HCT116 (cell line): ENCODE results near the gene UCN. TPM values are rescaled to one million over a fixed set of nuclear protein-coding genes. Genes with fewer than 3 reads are reported as not detected.
A peak's percentile ranks its signal among the peaks of the same experiment; 100 is the strongest.

Experiments used
- ATAC-seq: fragments of 200-7000 bp; cut with Tn5 transposase; 2 replicates; pipeline ENCODE4 v1.9.1; 2020; ENCODE audit warnings: mild to moderate bottlenecking, moderate library complexity
- BruUV-seq: library from RNA; stranded (reverse); fragments of 400-500 nt; replicated peaks from 2 replicates; lab custom pipeline; 2021; lab: Mats Ljungman, UMichigan
- CTCF ChIA-PET: fragments of 300-600 bp; sonication (Branson Sonifier 250); formaldehyde crosslinking; loops from one replicate; lab custom pipeline; 2021; ENCODE audit warnings: antibody characterized with exemption; lab: Charles Lee
- POLR2A ChIA-PET: fragments of 300-600, 350-600 bp; sonication (Branson Sonifier 250); formaldehyde crosslinking; loops from one replicate; lab custom pipeline; 2021; ENCODE audit warnings: antibody characterized with exemption; lab: Charles Lee
- RAD21 ChIA-PET, 2 experiments: fragments of 300-600 bp; sonication (Branson Sonifier 250); formaldehyde crosslinking; loops; one replicate each; lab custom pipeline; 2023; ENCODE audit warnings: low total read pairs in 2 of 2; ENCODE audit not compliant: uncharacterized antibody in 2 of 2, unreplicated experiment in 2 of 2, low non-redundant PET in 1 of 2; lab: Charles Lee
- DNase-seq: peaks from one replicate; pipeline ENCODE4 v3.0.0-alpha.2; 2010; ENCODE audit warnings: low read depth, low spot score
- H2AFZ ChIP-seq: fragments of 200-600 bp; shearing (Covaris generic), sonication (generic); 2 replicates; pipeline ENCODE4 v1.6.1; 2017; ENCODE audit warnings: low read depth, mixed run types, mixed read lengths, antibody characterized with exemption, low read length; ENCODE audit not compliant: poor library complexity, severe bottlenecking
- H3K27ac ChIP-seq: 2 replicates; pipeline ENCODE4 v1.5.1; 2012; ENCODE audit warnings: low read depth, low read length
- H3K27me3 ChIP-seq: fragments of 200-600 bp; sonication (generic); 2 replicates; pipeline ENCODE4 v1.6.1; 2016; ENCODE audit warnings: mixed run types, low read length, mixed read lengths; ENCODE audit not compliant: insufficient read depth
- H3K36me3 ChIP-seq, 2 experiments: fragments of 200-500 bp in 1 of 2; fragments of 200-600 bp in 1 of 2; sonication (Bioruptor generic) in 1 of 2; sonication (generic) in 1 of 2; 2 replicates each; pipeline versions ENCODE4 v1.5.1 to v1.6.1; 2014 to 2016; ENCODE audit warnings: low read length in 2 of 2, inconsistent platforms in 1 of 2, mixed read lengths in 1 of 2, mixed run types in 1 of 2; ENCODE audit not compliant: insufficient read depth in 2 of 2, control insufficient read depth in 1 of 2
- H3K4me1 ChIP-seq, 2 experiments: fragments of 200-600 bp in 1 of 2; sonication (generic) in 1 of 2; 2 replicates each; pipeline versions ENCODE4 v1.5.1 to v1.6.1; 2012 to 2017; ENCODE audit warnings: low read length in 2 of 2, inconsistent platforms in 1 of 2, mild to moderate bottlenecking in 1 of 2, mixed read lengths in 1 of 2, mixed run types in 1 of 2, moderate library complexity in 1 of 2; ENCODE audit not compliant: insufficient read depth in 2 of 2, control insufficient read depth in 1 of 2
- H3K4me2 ChIP-seq: fragments of 200-600 bp; sonication (generic); 2 replicates; pipeline ENCODE4 v1.6.1; 2017; ENCODE audit warnings: mixed run types, low read length, mixed read lengths
- H3K4me3 ChIP-seq, 2 experiments: fragments of 200-600 bp in 1 of 2; sonication (generic) in 1 of 2; replicated peaks in 1 of 2; 2 replicates each; pipeline ENCODE4 v1.5.1; 2011 to 2016; ENCODE audit warnings: low read length in 2 of 2, control low read depth in 1 of 2, low read depth in 1 of 2, mild to moderate bottlenecking in 1 of 2, mixed read lengths in 1 of 2, mixed run types in 1 of 2
- H3K79me2 ChIP-seq: fragments of 200-600 bp; sonication (generic); 2 replicates; pipeline ENCODE4 v1.6.1; 2017; ENCODE audit warnings: mild to moderate bottlenecking, mixed run types, low read length, moderate library complexity, mixed read lengths; ENCODE audit not compliant: insufficient read depth
- H3K9ac ChIP-seq: fragments of 200-600 bp; sonication (generic); 2 replicates; pipeline ENCODE4 v1.6.1; 2016; ENCODE audit warnings: low read length, mixed read lengths
- H3K9me2 ChIP-seq: fragments of 200-600 bp; sonication (generic), shearing (Covaris generic); 2 replicates; pipeline ENCODE4 v1.6.1; 2017; ENCODE audit warnings: mixed run types, mild to moderate bottlenecking, moderate library complexity; ENCODE audit not compliant: insufficient read depth
- H3K9me3 ChIP-seq, 2 experiments: fragments of 200-500 bp in 1 of 2; fragments of 200-600 bp in 1 of 2; sonication (Bioruptor generic) in 1 of 2; sonication (generic) in 1 of 2; 2 replicates each; pipeline ENCODE4 v1.6.1; 2014 to 2017; ENCODE audit warnings: low read length in 2 of 2, mixed read lengths in 2 of 2, inconsistent platforms in 1 of 2, low read depth in 1 of 2, mild to moderate bottlenecking in 1 of 2, mixed run types in 1 of 2, moderate library complexity in 1 of 2; ENCODE audit not compliant: control insufficient read depth in 1 of 2, insufficient read depth in 1 of 2
- H4K20me1 ChIP-seq: fragments of 200-600 bp; sonication (generic), shearing (Covaris generic); 2 replicates; pipeline ENCODE4 v1.6.1; 2017; ENCODE audit warnings: mixed run types, mild to moderate bottlenecking, moderate library complexity; ENCODE audit not compliant: insufficient read depth
- ATF3 ChIP-seq: IDR thresholded peaks from 2 replicates; pipeline ENCODE4 v1.6.1; 2012
- CTCF ChIP-seq, 3 experiments: fragments of 200-600 bp in 1 of 3; sonication (generic) in 1 of 3; IDR thresholded peaks in 2 of 3; conservative IDR thresholded peaks in 1 of 3; 2 replicates each; pipeline ENCODE4 v1.5.1; 2012 to 2017; ENCODE audit warnings: low read depth in 2 of 3, low read length in 2 of 3, antibody characterized with exemption in 1 of 3, borderline replicate concordance in 1 of 3, control low read depth in 1 of 3, mild to moderate bottlenecking in 1 of 3, mixed read lengths in 1 of 3, mixed run types in 1 of 3, moderate library complexity in 1 of 3; ENCODE audit not compliant: insufficient read depth in 1 of 3
- EZH2 ChIP-seq: fragments of 200-600 bp; sonication (generic); IDR thresholded peaks from 2 replicates; pipeline ENCODE4 v1.6.1; 2017; ENCODE audit warnings: antibody characterized with exemption, mixed run types
- EZH2phosphoT487 ChIP-seq: fragments of 200-600 bp; IDR thresholded peaks from 2 replicates; pipeline ENCODE4 v1.6.1; 2018; ENCODE audit warnings: antibody characterized with exemption, borderline replicate concordance
- FOSL1 ChIP-seq: IDR thresholded peaks from 2 replicates; pipeline ENCODE4 v1.6.1; 2012; ENCODE audit warnings: low read depth
- JUND ChIP-seq: IDR thresholded peaks from 2 replicates; pipeline ENCODE4 v1.6.1; 2012
- MAX ChIP-seq: IDR thresholded peaks from 2 replicates; pipeline ENCODE4 v1.6.1; 2012
- POLR2A ChIP-seq: IDR thresholded peaks from 2 replicates; pipeline ENCODE4 v1.7.0; 2011; ENCODE audit warnings: borderline replicate concordance; ENCODE audit not compliant: insufficient read depth, insufficient read length; ENCODE audit errors: extremely low read depth
- POLR2AphosphoS5 ChIP-seq: IDR thresholded peaks from 2 replicates; pipeline ENCODE4 v1.6.1; 2011; ENCODE audit warnings: mild to moderate bottlenecking, low read depth, low read length, moderate library complexity
- REST ChIP-seq: IDR thresholded peaks from 2 replicates; pipeline ENCODE4 v1.6.1; 2012; ENCODE audit warnings: low read depth
- SIN3A ChIP-seq: IDR thresholded peaks from 2 replicates; pipeline ENCODE4 v1.6.1; 2012; ENCODE audit warnings: low read depth
- SP1 ChIP-seq: IDR thresholded peaks from 2 replicates; pipeline ENCODE4 v1.6.1; 2012; ENCODE audit warnings: low read depth
- SRF ChIP-seq: IDR thresholded peaks from 2 replicates; pipeline ENCODE4 v1.6.1; 2012; ENCODE audit warnings: low read depth
- TCF7L2 ChIP-seq: IDR thresholded peaks from 2 replicates; pipeline ENCODE4 v1.7.0; 2011; ENCODE audit warnings: borderline replicate concordance, inconsistent platforms; ENCODE audit not compliant: insufficient read depth, insufficient read length; ENCODE audit errors: extremely low read depth
- ZBTB33 ChIP-seq: IDR thresholded peaks from 2 replicates; pipeline ENCODE4 v1.6.1; 2011; ENCODE audit warnings: mild to moderate bottlenecking, low read length, moderate library complexity; ENCODE audit not compliant: insufficient replicate concordance; ENCODE audit errors: extremely low read depth
- ZFX ChIP-seq: fragments of 450-650 bp; IDR thresholded peaks from 2 replicates; pipeline ENCODE4 v1.6.1; 2017
- intact Hi-C: fragments of 100-400 bp; cut with micrococcal nuclease; formaldehyde crosslinking; loops from 2 replicates; pipeline ENCODE4 v1.10.0; 2022
- total RNA-seq: library from RNA; stranded (reverse); gene quantifications from one replicate; pipeline ENCODE4 v1.2.1, GENCODE V29; 2021; ENCODE audit not compliant: unreplicated experiment

Gene UCN
- total RNA-seq, 1 experiment from 2014 or later = 8.0 TPM

- H3K4me3 ChIP-seq = peak within 1 kb of the TSS; percentile 73 to 84
- peaks cover 19 to 37% of the 10 kb centered on the region in 2 experiments for H3K4me1 ChIP-seq
- H3K9me3 ChIP-seq = no peaks in the 10 kb centered on the region
- intact Hi-C loops = loop anchor here (5.0 kb wide), 1 partner anchor 60 kb away; the partner anchor contains the start of gene MPV17
- peak within 1 kb of the TSS; percentile 58; the same call in 1 of the 2 replicates for H3K27ac ChIP-seq
- ChIA-PET POLR2A (interaction anchor here (1.1 to 1.8 kb wide), 4 partner anchors 10 to 30 kb away, joined by 3 to 6 read pairs (median 4); no protein-coding TSS in a partner anchor), RAD21 (interaction anchor here in 1 of 2 experiments (1.0 kb wide), 1 partner anchor 40 kb away, joined by 4 read pairs; no protein-coding TSS in a partner anchor), CTCF (interaction anchor here (1.0 to 1.6 kb wide), 3 partner anchors 18 to 40 kb away, joined by 3 to 6 read pairs (median 4); no protein-coding TSS in a partner anchor)
- BruUV-seq = no TSS peak
- no peaks in the 10 kb centered on the region for H4K20me1 ChIP-seq
- peaks cover 13% of the 10 kb centered on the region; the same call in 1 of the 2 replicates for H3K27me3 ChIP-seq
- no peaks in the 10 kb centered on the region for H3K9me2 ChIP-seq
- H2AFZ ChIP-seq = no peak within 1 kb of the TSS
- peak; percentile 81 for ATAC-seq
- peak; percentile 44 for DNase-seq
- 0 out of 4 replicates have a peak, but pooled peaks cover 0 to 2% of the 10 kb centered on the region in 2 experiments for H3K36me3 ChIP-seq
- H3K4me2 ChIP-seq = peak within 1 kb of the TSS; percentile 99
- H3K79me2 ChIP-seq = peaks cover 13% of the 10 kb centered on the region; the same call in 1 of the 2 replicates
- peak within 1 kb of the TSS; percentile 79 for H3K9ac ChIP-seq
- peak; percentile 96 for TF ChIP-seq POLR2AphosphoS5
- TF ChIP-seq TCF7L2 = no peak
- no peak for TF ChIP-seq MAX
- no peak for TF ChIP-seq EZH2
- peak; percentile 76 for TF ChIP-seq ZFX
- TF ChIP-seq POLR2A = peak; percentile 72
- no peak for TF ChIP-seq ATF3
- TF ChIP-seq ZBTB33 = no peak
- TF ChIP-seq JUND = no peak
- TF ChIP-seq FOSL1 = no peak
- TF ChIP-seq SRF = no peak
- TF ChIP-seq CTCF (IDR thresholded peaks at IDR 0.05 in 2 of 3, conservative IDR thresholded peaks at IDR 0.05 in 1 of 3; ENCODE audit: borderline replicate concordance in 1 of 3, insufficient read depth in 1 of 3, low read depth in 2 of 3, low read length in 2 of 3) = no peak
- TF ChIP-seq SIN3A = no peak
- TF ChIP-seq EZH2phosphoT487 = no peak
- TF ChIP-seq REST = no peak
- TF ChIP-seq SP1 = no peak
Measured at GRCh38 chr2:27262379-27263286, 45.6 kb downstream of the UCN start, which contains the start of gene SLC30A3. SLC30A3 (minus strand) TSS chr2:27263047; CDS start chr2:27262906, 141 bp downstream.
